ENCODE measurements around the gene TIMM44.

DNA sequence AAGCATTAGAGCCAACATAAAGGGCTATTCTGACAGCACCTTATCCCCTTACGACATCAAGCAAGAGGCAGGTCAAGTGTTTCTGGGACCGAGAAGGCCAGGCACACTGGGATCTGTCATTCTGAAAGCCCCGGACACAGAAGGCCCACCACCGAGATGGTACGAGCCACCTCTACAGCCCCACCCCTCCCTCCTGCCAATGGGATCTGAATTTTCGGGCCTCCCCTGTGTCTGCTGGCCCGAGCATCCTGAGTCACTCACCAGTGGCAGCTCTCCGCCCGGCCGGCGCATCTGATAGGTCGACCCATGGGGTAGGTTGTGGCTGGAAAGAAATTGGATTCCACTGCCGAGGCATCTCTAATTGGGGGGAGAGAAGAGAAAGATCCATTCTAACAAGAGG lies 2.6 kb downstream of the TIMM44 start:
- TF ChIP-seq, protein P1, sequence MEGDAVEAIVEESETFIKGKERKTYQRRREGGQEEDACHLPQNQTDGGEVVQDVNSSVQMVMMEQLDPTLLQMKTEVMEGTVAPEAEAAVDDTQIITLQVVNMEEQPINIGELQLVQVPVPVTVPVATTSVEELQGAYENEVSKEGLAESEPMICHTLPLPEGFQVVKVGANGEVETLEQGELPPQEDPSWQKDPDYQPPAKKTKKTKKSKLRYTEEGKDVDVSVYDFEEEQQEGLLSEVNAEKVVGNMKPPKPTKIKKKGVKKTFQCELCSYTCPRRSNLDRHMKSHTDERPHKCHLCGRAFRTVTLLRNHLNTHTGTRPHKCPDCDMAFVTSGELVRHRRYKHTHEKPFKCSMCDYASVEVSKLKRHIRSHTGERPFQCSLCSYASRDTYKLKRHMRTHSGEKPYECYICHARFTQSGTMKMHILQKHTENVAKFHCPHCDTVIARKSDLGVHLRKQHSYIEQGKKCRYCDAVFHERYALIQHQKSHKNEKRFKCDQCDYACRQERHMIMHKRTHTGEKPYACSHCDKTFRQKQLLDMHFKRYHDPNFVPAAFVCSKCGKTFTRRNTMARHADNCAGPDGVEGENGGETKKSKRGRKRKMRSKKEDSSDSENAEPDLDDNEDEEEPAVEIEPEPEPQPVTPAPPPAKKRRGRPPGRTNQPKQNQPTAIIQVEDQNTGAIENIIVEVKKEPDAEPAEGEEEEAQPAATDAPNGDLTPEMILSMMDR (IDR thresholded peaks at IDR 0.05): no peak
- no peak for TF ChIP-seq POLR2AphosphoS5 (IDR thresholded peaks at IDR 0.05)
